ENCODE measurements around the gene AJM1.

DNA sequence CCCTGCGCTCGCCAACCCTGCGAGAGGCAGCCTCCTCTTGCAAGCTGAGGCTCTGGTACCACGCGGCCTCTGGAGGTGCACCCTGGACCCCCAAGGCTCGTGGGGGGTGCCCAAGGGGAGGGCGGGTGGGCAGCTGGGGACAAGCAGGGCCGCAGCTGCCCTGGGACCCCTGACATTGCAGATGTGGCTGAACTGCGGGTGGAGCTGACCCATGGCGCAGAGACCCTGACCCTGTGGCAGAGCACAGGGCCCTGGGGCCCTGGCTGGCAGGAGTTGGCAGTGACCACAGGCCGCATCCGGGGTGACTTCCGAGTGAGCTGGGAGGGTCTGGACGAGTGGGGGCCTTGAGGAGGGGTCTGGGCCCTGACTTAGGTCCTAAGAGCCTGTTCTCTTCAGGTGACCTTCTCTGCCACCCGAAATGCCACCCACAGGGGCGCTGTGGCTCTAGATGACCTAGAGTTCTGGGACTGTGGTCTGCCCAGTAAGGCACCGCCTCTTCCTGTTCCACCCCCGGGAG is 11.4 kb downstream of the AJM1 start:
- TF ChIP-seq, protein P1, sequence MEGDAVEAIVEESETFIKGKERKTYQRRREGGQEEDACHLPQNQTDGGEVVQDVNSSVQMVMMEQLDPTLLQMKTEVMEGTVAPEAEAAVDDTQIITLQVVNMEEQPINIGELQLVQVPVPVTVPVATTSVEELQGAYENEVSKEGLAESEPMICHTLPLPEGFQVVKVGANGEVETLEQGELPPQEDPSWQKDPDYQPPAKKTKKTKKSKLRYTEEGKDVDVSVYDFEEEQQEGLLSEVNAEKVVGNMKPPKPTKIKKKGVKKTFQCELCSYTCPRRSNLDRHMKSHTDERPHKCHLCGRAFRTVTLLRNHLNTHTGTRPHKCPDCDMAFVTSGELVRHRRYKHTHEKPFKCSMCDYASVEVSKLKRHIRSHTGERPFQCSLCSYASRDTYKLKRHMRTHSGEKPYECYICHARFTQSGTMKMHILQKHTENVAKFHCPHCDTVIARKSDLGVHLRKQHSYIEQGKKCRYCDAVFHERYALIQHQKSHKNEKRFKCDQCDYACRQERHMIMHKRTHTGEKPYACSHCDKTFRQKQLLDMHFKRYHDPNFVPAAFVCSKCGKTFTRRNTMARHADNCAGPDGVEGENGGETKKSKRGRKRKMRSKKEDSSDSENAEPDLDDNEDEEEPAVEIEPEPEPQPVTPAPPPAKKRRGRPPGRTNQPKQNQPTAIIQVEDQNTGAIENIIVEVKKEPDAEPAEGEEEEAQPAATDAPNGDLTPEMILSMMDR (IDR thresholded peaks at IDR 0.05) = no peak; the same call in 1 of the 2 replicates
- no peak for TF ChIP-seq POLR2AphosphoS5 (IDR thresholded peaks at IDR 0.05; ENCODE audit: low read depth, low read length)
- TF ChIP-seq SIN3A (IDR thresholded peaks at IDR 0.05; ENCODE audit: borderline replicate concordance, insufficient read depth, low read depth, low read length) = no peak
- TF ChIP-seq, protein P2, sequence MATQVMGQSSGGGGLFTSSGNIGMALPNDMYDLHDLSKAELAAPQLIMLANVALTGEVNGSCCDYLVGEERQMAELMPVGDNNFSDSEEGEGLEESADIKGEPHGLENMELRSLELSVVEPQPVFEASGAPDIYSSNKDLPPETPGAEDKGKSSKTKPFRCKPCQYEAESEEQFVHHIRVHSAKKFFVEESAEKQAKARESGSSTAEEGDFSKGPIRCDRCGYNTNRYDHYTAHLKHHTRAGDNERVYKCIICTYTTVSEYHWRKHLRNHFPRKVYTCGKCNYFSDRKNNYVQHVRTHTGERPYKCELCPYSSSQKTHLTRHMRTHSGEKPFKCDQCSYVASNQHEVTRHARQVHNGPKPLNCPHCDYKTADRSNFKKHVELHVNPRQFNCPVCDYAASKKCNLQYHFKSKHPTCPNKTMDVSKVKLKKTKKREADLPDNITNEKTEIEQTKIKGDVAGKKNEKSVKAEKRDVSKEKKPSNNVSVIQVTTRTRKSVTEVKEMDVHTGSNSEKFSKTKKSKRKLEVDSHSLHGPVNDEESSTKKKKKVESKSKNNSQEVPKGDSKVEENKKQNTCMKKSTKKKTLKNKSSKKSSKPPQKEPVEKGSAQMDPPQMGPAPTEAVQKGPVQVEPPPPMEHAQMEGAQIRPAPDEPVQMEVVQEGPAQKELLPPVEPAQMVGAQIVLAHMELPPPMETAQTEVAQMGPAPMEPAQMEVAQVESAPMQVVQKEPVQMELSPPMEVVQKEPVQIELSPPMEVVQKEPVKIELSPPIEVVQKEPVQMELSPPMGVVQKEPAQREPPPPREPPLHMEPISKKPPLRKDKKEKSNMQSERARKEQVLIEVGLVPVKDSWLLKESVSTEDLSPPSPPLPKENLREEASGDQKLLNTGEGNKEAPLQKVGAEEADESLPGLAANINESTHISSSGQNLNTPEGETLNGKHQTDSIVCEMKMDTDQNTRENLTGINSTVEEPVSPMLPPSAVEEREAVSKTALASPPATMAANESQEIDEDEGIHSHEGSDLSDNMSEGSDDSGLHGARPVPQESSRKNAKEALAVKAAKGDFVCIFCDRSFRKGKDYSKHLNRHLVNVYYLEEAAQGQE (IDR thresholded peaks at IDR 0.05; ENCODE audit: insufficient read depth in 1 of 2, low read depth in 2 of 2, low read length in 1 of 2) = no peak

Data from Panc1 (cell line).